HG02642 (cell line): ENCODE measurements around the gene SRSF9.

ENCODE experiments used
- ATAC-seq: cut with Tn5 transposase; IDR thresholded peaks from one replicate; pipeline ENCODE4 v1.9.1; 2021; ENCODE audit warnings: mild to moderate bottlenecking; ENCODE audit not compliant: unreplicated experiment, poor library complexity

Gene SRSF9

DNA sequence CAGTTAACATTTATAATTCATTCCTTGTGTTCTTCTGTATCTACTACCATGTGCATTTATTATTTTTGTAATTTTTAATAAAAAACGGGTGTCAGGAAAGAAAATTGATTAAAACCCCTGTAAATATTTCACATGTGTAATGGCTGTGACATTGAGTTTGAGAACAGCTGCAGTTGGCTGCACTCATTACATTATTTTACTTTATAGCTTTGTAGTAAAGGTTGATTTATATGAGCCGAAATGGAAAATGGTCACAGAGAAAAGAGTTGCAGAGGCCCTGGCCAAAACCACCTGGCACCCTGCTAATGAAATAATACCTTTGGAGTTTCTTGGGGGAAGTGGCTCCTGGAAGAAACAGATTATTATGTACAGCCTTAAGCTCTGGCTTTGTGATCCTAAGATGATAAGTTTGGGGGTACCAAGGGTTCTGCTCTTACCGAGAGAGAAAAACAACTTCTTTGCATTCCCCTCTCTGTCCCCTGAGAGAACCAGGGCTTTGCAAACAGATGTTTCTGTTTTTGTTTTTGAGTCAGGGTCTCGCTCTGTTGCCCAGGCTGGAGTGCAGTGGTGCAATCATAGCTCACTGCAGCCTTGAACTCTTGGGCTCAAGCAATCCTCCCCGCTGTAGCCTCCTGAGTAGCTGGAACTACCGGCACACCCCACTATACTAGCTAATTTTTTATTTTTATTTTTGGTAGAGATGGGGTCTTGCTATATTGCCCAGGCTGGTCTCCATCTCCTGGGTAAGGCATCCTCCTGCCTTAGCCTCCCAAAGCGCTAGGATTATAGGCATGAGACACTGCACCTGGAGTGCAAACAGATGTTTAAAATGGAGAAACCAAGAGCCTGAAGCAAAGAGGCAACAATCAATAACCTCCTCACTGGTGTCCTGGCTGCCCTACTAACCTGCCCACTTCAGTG lies 16.7 kb upstream of the SRSF9 start:
- no peak for ATAC-seq

- no peak for ATAC-seq
Measured at GRCh38 chr12:120483621-120484020, 14.1 kb upstream of the SRSF9 start.

DNA sequence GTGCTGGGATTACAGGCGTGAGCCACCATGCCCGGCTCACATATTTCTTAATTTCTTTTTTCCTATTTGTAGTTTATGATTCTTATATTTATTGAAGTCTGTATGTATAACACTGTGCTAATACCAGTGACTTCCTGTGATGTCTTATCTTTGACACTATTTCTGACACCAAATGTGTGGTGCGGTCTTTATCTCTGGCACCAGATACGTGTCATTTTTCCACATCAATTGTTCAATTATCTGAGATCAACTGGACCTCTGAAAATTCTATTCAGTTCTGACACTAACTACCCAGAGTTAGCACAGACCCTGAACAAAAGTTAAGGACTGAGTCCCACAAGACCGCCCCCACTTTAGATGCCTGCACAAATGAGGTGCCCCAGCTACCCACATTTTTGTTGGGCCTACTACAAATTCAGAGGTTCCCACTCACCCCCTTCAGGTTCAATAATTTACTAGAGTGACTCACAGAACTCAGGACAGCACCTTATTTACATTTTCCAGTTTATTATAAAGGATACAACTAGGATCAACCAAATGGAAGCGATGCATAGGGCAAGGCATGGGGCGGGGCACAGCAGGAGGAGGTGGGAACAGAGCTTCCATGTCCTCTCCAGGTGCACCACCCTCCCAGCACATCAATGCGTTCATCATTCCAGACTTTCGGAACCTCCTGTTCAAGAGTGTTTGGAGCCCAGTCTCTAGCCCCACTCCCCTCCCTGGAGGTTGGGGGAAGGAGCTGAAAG lies 11.6 kb upstream of the SRSF9 start:
- no peak for ATAC-seq

GRCh38 chr12:120480211-120480610 lies 10.7 kb upstream of the SRSF9 start:
- ATAC-seq, result no peak

GRCh38 chr12:120479458-120479857 lies 9.9 kb upstream of the SRSF9 start:
- no peak for ATAC-seq

- no peak for ATAC-seq
Measured at GRCh38 chr12:120475643-120476042, 6.1 kb upstream of the SRSF9 start.

- no peak for ATAC-seq
Measured at GRCh38 chr12:120474616-120474960, 5.0 kb upstream of the SRSF9 start.

GRCh38 chr12:120473807-120474615 lies 4.5 kb upstream of the SRSF9 start:
- ATAC-seq, result no peak

- no peak for ATAC-seq
Measured at GRCh38 chr12:120472521-120472920, 3.0 kb upstream of the SRSF9 start.

GRCh38 chr12:120470150-120470784 lies 719 bp upstream of the SRSF9 start:
- peak; percentile 14 for ATAC-seq

- ATAC-seq, result peak; percentile 36
Measured at GRCh38 chr12:120468821-120469449, 613 bp downstream of the SRSF9 start.

GRCh38 chr12:120468325-120468820 lies 1.2 kb downstream of the SRSF9 start:
- ATAC-seq, result peak; percentile 8

- no peak for ATAC-seq
Measured at GRCh38 chr12:120467439-120467838, 2.1 kb downstream of the SRSF9 start.

GRCh38 chr12:120466560-120467315 lies 2.8 kb downstream of the SRSF9 start:
- no peak for ATAC-seq

GRCh38 chr12:120465756-120466155 lies 3.8 kb downstream of the SRSF9 start:
- no peak for ATAC-seq

DNA sequence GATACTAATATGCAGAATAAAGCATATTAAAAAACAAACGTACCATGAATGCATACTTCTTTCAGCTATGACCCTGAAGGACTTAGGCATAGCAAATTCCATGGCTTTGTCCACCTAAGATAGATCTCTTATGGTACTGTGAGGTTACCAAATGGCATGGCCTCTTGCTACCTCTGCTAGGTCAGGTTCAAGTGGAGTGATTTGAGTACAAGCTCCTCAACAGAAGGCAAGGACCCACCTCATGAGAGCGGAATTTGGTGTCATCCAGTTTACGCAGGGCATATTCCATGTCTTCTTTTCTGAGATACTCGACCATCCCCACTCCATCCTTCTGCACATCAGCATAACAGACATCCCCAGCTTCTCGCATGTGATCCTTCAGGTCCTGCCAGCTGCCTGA lies 5.8 kb downstream of the SRSF9 start:
- ATAC-seq, result no peak

DNA sequence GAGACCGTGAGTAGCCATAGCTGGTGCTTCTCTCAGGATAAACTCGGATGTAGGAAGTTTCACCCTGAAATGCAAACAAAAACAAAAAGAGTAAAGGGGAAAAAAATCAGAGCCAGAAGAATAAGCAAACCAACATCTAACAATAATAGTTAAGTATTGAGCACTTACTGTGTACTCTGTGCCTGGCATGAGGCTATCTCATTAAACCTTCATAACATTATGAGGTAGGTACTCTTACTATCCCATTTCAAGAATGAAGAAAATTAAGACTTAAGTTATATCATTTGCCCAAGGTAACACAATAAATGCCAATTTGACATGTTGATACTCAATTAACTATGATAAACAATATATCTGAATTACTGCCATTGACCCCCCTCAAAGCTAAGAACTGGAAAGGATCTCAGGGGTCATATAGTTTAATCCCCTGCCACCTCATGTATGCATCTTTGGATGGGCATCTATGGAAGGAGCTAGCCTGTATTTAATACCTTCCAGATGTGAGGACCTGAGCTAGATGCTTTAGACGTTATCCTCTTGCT lies 7.4 kb downstream of the SRSF9 start:
- ATAC-seq, result no peak

DNA sequence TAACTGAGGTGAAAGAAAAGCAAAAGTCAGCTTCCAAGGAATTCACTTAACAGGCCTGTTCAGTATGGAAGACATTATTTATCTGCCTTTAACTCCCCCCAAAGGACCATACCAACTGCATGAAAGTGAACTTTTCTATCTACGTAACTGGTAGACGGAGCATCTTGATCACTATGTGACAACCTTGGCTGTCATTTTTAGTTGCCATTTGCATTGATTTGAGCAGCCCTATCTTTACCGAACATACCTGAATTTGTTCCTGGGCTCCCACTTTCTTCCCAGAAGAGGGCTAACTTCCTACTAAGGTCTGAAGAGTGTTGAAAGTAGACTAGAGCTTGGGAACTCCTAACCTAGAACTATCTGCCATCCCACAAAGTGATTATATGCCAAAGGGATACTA lies 9.4 kb downstream of the SRSF9 start:
- ATAC-seq, result no peak

GRCh38 chr12:120457133-120457532 lies 12.4 kb downstream of the SRSF9 start:
- no peak for ATAC-seq
